Thyroid gland (tissue), 4 donors: ENCODE data around the gene RBBP6.

Source experiments
- CTCF ChIP-seq, 6 experiments: fragments of 200-600 bp in 3 of 6; fragments of 450-650 bp in 3 of 6; sonication (generic) in 3 of 6; IDR thresholded peaks; one replicate each; pipeline ENCODE4 v1.5.1; 2016 to 2019; ENCODE audit warnings: antibody characterized with exemption in 6 of 6, mild to moderate bottlenecking in 2 of 6, inconsistent platforms in 1 of 6, moderate library complexity in 1 of 6
- POLR2A ChIP-seq, 2 donors: fragments of 450-650 bp; IDR thresholded peaks; one replicate each; pipeline ENCODE4 v1.6.1; 2017; ENCODE audit warnings: antibody characterized with exemption in 2 of 2, mild to moderate bottlenecking in 2 of 2, moderate library complexity in 1 of 2

DNA sequence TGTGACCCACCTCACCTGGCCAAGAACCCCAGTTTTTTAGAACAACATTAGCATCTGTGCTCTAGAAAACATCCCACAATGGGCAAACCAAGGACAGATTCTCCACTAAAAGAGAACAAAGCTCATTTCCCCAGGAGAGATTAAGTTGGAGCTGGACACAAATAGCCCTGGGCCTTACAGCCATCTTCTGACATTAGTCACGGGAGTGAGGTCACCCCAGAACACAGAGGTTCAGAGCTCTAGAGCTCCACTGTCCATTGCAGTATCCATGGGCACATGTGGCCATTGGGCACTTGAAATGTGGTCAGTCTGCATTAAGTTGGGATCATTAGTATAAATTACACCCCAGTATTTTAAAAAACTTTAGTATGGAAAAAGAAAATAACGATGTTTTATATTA lies 47.6 kb upstream of the RBBP6 start:
- TF ChIP-seq POLR2A (IDR thresholded peaks at IDR 0.05) (no peak), CTCF (IDR thresholded peaks at IDR 0.05) (no peak)
